ENCODE measurements around the gene BAHCC1. TPM values are rescaled to one million over a fixed set of nuclear protein-coding genes. Genes with fewer than 3 reads are reported as not detected.

The BAHCC1 gene
- polyA plus RNA-seq, 1 donor from 2014 or later: 14.2 TPM

DNA sequence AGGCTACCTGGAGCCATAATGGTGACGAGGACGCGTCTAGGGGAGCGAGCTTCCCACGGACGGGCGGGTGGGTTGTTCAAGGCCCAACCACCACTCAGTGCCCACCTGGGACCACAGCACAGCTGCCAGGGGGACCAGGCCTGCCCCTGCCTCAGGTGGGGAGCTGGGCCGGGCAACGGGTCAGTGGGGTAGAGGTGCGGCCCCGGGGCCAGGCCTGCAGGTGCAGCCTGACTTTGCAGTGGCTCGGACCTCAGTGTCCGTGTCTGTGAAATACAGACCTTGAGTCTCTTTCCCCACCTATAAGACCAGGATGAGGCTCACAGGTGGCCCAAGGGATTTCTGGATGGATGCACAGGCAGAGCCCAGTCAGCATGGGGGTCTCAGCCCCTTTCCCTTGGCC, 74.0 kb downstream of the BAHCC1 start:
- Histone ChIP-seq H3K9me2 (ENCODE audit: insufficient read depth, low read length) (no peaks in the 10 kb centered on the region), H3K9me3 (ENCODE audit: low read length) (no peaks in the 10 kb centered on the region), H3K27ac (ENCODE audit: low read length) (no peak overlapping the region), H3K4me3 (ENCODE audit: low read length) (no peak overlapping the region), H3K4me2 (ENCODE audit: low read length) (no peak overlapping the region), H3K36me3 (ENCODE audit: insufficient read depth, low read length) (no peaks in the 10 kb centered on the region), H3F3A (ENCODE audit: insufficient read depth, low read length, poor library complexity, severe bottlenecking) (no peaks in the 10 kb centered on the region), H3K9ac (ENCODE audit: low read length) (no peak overlapping the region), H3K27me3 (ENCODE audit: insufficient read depth, low read depth, low read length) (no peaks in the 10 kb centered on the region), H4K20me1 (ENCODE audit: insufficient read depth) (no peaks in the 10 kb centered on the region), H3K79me2 (replicated peaks; ENCODE audit: insufficient read depth, low read length) (no peaks in the 10 kb centered on the region), H2AFZ (ENCODE audit: low read depth, low read length) (no peak overlapping the region)
- TF ChIP-seq RAD21 (conservative IDR thresholded peaks at IDR 0.05) (no peak), MXI1 (conservative IDR thresholded peaks at IDR 0.05; ENCODE audit: poor library complexity, severe bottlenecking) (no peak), POLR2AphosphoS5 (IDR thresholded peaks at IDR 0.05) (no peak), EZH2 (IDR thresholded peaks at IDR 0.05; ENCODE audit: borderline replicate concordance, insufficient read depth, low read length, poor library complexity, severe bottlenecking) (no peak), TAF1 (IDR thresholded peaks at IDR 0.05; ENCODE audit: low read depth) (no peak), SMC3 (conservative IDR thresholded peaks at IDR 0.05; ENCODE audit: poor library complexity) (no peak), EP300 (conservative IDR thresholded peaks at IDR 0.05; ENCODE audit: poor library complexity, severe bottlenecking) (no peak)
- TF ChIP-seq, protein P1, sequence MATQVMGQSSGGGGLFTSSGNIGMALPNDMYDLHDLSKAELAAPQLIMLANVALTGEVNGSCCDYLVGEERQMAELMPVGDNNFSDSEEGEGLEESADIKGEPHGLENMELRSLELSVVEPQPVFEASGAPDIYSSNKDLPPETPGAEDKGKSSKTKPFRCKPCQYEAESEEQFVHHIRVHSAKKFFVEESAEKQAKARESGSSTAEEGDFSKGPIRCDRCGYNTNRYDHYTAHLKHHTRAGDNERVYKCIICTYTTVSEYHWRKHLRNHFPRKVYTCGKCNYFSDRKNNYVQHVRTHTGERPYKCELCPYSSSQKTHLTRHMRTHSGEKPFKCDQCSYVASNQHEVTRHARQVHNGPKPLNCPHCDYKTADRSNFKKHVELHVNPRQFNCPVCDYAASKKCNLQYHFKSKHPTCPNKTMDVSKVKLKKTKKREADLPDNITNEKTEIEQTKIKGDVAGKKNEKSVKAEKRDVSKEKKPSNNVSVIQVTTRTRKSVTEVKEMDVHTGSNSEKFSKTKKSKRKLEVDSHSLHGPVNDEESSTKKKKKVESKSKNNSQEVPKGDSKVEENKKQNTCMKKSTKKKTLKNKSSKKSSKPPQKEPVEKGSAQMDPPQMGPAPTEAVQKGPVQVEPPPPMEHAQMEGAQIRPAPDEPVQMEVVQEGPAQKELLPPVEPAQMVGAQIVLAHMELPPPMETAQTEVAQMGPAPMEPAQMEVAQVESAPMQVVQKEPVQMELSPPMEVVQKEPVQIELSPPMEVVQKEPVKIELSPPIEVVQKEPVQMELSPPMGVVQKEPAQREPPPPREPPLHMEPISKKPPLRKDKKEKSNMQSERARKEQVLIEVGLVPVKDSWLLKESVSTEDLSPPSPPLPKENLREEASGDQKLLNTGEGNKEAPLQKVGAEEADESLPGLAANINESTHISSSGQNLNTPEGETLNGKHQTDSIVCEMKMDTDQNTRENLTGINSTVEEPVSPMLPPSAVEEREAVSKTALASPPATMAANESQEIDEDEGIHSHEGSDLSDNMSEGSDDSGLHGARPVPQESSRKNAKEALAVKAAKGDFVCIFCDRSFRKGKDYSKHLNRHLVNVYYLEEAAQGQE (IDR thresholded peaks at IDR 0.05; ENCODE audit: borderline replicate concordance): no peak
- TF ChIP-seq, protein P2, sequence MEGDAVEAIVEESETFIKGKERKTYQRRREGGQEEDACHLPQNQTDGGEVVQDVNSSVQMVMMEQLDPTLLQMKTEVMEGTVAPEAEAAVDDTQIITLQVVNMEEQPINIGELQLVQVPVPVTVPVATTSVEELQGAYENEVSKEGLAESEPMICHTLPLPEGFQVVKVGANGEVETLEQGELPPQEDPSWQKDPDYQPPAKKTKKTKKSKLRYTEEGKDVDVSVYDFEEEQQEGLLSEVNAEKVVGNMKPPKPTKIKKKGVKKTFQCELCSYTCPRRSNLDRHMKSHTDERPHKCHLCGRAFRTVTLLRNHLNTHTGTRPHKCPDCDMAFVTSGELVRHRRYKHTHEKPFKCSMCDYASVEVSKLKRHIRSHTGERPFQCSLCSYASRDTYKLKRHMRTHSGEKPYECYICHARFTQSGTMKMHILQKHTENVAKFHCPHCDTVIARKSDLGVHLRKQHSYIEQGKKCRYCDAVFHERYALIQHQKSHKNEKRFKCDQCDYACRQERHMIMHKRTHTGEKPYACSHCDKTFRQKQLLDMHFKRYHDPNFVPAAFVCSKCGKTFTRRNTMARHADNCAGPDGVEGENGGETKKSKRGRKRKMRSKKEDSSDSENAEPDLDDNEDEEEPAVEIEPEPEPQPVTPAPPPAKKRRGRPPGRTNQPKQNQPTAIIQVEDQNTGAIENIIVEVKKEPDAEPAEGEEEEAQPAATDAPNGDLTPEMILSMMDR (IDR thresholded peaks at IDR 0.05; ENCODE audit: poor library complexity, severe bottlenecking): no peak

DNA sequence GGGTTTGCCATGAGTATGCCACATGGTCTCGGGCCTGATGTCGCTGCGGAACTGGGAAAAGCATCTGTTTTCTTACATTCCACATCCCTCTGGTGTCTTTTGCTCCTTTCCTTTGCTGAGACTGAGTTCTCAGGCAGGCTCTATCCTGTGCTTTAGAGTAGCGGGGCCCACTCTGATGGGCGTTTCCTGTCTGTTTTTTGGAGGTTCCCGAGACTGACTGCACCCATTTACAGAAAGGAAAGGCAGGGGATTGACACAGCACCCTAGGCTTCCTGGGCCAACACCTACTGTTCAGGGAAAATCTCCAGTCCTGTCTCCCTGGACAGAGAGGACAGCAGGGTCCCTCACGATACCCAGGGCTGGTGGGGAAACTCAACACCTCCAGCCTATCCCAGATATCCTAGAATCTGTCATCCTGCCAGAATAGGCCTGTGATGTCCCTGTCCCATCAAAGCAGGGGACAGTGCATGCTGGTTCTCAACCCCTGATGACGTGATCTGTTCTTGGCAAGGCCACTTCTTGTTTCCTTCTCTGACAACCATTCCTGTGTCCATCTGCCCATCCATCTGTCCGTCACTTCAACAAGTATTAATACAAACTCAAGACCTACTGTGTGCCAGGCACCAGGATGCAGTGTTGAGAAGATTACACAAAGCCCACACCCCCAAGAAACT, 75.2 kb downstream of the BAHCC1 start:
- H3F3A ChIP-seq (ENCODE audit: insufficient read depth, low read length, poor library complexity, severe bottlenecking): no peaks in the 10 kb centered on the region
- no peak overlapping the region for H3K9ac ChIP-seq (ENCODE audit: low read length)
- TF ChIP-seq EZH2 (IDR thresholded peaks at IDR 0.05; ENCODE audit: borderline replicate concordance, insufficient read depth, low read length, poor library complexity, severe bottlenecking) (no peak), MXI1 (conservative IDR thresholded peaks at IDR 0.05; ENCODE audit: poor library complexity, severe bottlenecking) (no peak), EP300 (conservative IDR thresholded peaks at IDR 0.05; ENCODE audit: poor library complexity, severe bottlenecking) (no peak)

More for the DNA sequence above, 75.2 kb downstream of the BAHCC1 start:
- H3K4me2 ChIP-seq (ENCODE audit: low read length): no peak overlapping the region
- H2AFZ ChIP-seq (ENCODE audit: low read depth, low read length): no peak overlapping the region
- no peaks in the 10 kb centered on the region for H3K9me3 ChIP-seq (ENCODE audit: low read length)
- no peaks in the 10 kb centered on the region for H3K9me2 ChIP-seq (ENCODE audit: insufficient read depth, low read length)
- H3K79me2 ChIP-seq (replicated peaks; ENCODE audit: insufficient read depth, low read length): no peaks in the 10 kb centered on the region
- H3K27me3 ChIP-seq (ENCODE audit: insufficient read depth, low read depth, low read length): no peaks in the 10 kb centered on the region
- H4K20me1 ChIP-seq (ENCODE audit: insufficient read depth): no peaks in the 10 kb centered on the region
- no peak overlapping the region for H3K27ac ChIP-seq (ENCODE audit: low read length)
- H3K36me3 ChIP-seq (ENCODE audit: insufficient read depth, low read length): no peaks in the 10 kb centered on the region
- H3K4me3 ChIP-seq (ENCODE audit: low read length): no peak overlapping the region
